ENCODE data around the gene CRABP2. TPM values are rescaled to one million over a fixed set of nuclear protein-coding genes. Genes with fewer than 3 reads are reported as not detected.

The CRABP2 gene
- total and polyA plus RNA-seq, 2 of the 13 experiments (the other 11 are each of a cell fraction or from before 2014, with no cell fraction given): 0.40 to 0.60 TPM

DNA sequence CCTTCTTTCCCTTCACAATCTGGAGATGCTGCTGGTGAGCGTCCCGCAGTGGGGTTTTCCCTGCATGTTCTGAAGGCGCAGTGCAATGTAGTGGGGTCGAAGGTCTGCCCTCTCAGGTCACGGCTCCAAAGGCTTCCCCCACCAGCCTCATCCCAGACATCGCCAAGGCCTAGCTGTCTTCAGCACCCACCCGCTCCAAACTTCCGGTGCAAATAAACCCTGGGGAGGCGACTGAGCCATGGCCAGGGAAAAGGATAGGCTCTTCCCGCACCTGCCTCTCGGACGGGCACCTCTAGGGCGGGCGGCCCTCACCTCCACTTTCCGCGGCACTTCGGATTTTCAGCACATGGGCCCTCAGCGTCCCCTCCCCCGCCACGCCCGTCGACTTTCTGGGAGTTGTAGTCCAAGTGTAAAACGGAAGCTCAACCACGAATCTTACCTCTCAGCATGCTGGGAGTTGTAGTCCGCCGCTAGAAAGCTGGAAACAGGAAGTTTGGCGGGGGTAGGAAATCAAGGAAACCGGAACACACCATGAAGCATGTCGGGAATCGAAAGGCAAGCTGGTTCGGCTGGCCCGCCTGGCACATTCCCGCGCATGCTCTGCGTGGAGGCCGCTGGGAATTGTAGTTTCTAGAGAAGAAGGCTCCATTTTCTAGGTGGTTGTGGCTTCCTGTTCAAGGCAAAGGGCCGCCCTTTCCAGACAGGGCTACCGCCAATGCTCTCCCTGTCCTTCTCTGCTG lies 35.5 kb upstream of the CRABP2 start, which contains the start of gene MRPL24 (continued):
- TF ChIP-seq, protein P1, sequence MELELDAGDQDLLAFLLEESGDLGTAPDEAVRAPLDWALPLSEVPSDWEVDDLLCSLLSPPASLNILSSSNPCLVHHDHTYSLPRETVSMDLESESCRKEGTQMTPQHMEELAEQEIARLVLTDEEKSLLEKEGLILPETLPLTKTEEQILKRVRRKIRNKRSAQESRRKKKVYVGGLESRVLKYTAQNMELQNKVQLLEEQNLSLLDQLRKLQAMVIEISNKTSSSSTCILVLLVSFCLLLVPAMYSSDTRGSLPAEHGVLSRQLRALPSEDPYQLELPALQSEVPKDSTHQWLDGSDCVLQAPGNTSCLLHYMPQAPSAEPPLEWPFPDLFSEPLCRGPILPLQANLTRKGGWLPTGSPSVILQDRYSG (CRISPR knock-in tag; IDR thresholded peaks at IDR 0.05): no peak
- TF ChIP-seq GTF3A (CRISPR knock-in tag; conservative IDR thresholded peaks at IDR 0.05) (peak; percentile 86; the same call in 1 of the 2 replicates), ZNF251 (CRISPR knock-in tag; IDR thresholded peaks at IDR 0.05) (no peak), SMAD1 (CRISPR knock-in tag; IDR thresholded peaks at IDR 0.05; ENCODE audit: borderline replicate concordance, low read depth) (peak; percentile 88), JARID2 (CRISPR knock-in tag; IDR thresholded peaks at IDR 0.05; ENCODE audit: insufficient replicate concordance) (no peak), ZNF660 (CRISPR knock-in tag; IDR thresholded peaks at IDR 0.05; ENCODE audit: borderline replicate concordance, low read depth) (no peak), ZC3H13 (CRISPR knock-in tag; IDR thresholded peaks at IDR 0.05) (no peak; the same call in 1 of the 2 replicates), SNAPC2 (CRISPR knock-in tag; IDR thresholded peaks at IDR 0.05) (peak; percentile 83; the same call in 1 of the 2 replicates), U2AF2 (IDR thresholded peaks at IDR 0.05; ENCODE audit: low read depth, low read length) (no peak), ZNF782 (CRISPR knock-in tag; IDR thresholded peaks at IDR 0.05; ENCODE audit: borderline replicate concordance) (peak; percentile 80), ZBTB20 (CRISPR knock-in tag; IDR thresholded peaks at IDR 0.05; ENCODE audit: borderline replicate concordance, low read depth) (0 out of 2 replicates have a peak, but pooled peaks have one; percentile 46), MAZ (IDR thresholded peaks at IDR 0.05; ENCODE audit: borderline replicate concordance, low read depth, low read length) (peak; percentile 91; the same call in 1 of the 2 replicates), MAZ (CRISPR knock-in tag; IDR thresholded peaks at IDR 0.05; ENCODE audit: low read depth) (peak; percentile 89), ZNF703 (CRISPR knock-in tag; IDR thresholded peaks at IDR 0.05; ENCODE audit: borderline replicate concordance) (peak; percentile 53; the same call in 1 of the 2 replicates), XBP1 (CRISPR knock-in tag; IDR thresholded peaks at IDR 0.05) (no peak), ZNF546 (CRISPR knock-in tag; conservative IDR thresholded peaks at IDR 0.05) (peak; percentile 79; the same call in 1 of the 2 replicates), ZBTB1 (CRISPR knock-in tag; IDR thresholded peaks at IDR 0.05; ENCODE audit: borderline replicate concordance) (no peak), ZSCAN29 (CRISPR knock-in tag; conservative IDR thresholded peaks at IDR 0.05) (peak; percentile 98), TMF1 (CRISPR knock-in tag; IDR thresholded peaks at IDR 0.05; ENCODE audit: low read depth) (peak; percentile 75; the same call in 1 of the 2 replicates)
- TF ChIP-seq, protein P2, sequence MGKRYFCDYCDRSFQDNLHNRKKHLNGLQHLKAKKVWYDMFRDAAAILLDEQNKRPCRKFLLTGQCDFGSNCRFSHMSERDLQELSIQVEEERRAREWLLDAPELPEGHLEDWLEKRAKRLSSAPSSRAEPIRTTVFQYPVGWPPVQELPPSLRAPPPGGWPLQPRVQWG (CRISPR knock-in tag; IDR thresholded peaks at IDR 0.05; ENCODE audit: borderline replicate concordance, low read depth): no peak
- TF ChIP-seq, protein P3, sequence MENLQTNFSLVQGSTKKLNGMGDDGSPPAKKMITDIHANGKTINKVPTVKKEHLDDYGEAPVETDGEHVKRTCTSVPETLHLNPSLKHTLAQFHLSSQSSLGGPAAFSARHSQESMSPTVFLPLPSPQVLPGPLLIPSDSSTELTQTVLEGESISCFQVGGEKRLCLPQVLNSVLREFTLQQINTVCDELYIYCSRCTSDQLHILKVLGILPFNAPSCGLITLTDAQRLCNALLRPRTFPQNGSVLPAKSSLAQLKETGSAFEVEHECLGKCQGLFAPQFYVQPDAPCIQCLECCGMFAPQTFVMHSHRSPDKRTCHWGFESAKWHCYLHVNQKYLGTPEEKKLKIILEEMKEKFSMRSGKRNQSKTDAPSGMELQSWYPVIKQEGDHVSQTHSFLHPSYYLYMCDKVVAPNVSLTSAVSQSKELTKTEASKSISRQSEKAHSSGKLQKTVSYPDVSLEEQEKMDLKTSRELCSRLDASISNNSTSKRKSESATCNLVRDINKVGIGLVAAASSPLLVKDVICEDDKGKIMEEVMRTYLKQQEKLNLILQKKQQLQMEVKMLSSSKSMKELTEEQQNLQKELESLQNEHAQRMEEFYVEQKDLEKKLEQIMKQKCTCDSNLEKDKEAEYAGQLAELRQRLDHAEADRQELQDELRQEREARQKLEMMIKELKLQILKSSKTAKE (CRISPR knock-in tag; IDR thresholded peaks at IDR 0.05; ENCODE audit: borderline replicate concordance): no peak
- TF ChIP-seq, protein P4, sequence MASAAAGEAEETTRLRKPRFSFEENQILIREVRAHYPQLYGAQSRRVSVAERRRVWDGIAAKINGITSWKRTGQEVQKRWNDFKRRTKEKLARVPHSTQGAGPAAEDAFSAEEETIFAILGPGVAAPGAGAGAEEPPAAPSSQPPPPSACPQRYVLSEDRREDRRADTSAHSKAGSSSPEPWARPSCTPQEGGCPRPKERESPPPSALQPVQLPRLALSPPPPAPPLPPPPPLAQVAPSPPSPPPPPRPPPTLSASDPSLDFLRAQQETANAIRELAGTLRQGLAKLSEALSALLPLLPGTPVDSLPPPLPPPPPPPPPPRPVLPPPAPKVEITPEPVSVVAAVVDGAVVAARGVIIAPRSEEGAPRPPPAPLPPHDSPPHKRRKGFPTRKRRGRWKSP (CRISPR knock-in tag; IDR thresholded peaks at IDR 0.05): peak; percentile 45; the same call in 1 of the 2 replicates
- TF ChIP-seq, protein P5, sequence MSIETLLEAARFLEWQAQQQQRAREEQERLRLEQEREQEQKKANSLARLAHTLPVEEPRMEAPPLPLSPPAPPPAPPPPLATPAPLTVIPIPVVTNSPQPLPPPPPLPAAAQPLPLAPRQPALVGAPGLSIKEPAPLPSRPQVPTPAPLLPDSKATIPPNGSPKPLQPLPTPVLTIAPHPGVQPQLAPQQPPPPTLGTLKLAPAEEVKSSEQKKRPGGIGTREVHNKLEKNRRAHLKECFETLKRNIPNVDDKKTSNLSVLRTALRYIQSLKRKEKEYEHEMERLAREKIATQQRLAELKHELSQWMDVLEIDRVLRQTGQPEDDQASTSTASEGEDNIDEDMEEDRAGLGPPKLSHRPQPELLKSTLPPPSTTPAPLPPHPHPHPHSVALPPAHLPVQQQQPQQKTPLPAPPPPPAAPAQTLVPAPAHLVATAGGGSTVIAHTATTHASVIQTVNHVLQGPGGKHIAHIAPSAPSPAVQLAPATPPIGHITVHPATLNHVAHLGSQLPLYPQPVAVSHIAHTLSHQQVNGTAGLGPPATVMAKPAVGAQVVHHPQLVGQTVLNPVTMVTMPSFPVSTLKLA (IDR thresholded peaks at IDR 0.05): peak; percentile 85
